Retinal pigment epithelial cell (primary cell): ENCODE measurements around the gene B3GNT9.
A peak's percentile ranks its signal among the peaks of the same experiment; 100 is the strongest.

Experiments used
- DNase-seq: peaks from one replicate; pipeline ENCODE4 v3.0.0-alpha.2; 2010; ENCODE audit warnings: low read depth
- H3K4me3 ChIP-seq: 2 replicates; pipeline ENCODE4 v1.5.1; 2011; ENCODE audit warnings: mild to moderate bottlenecking, low read length, control low read depth, moderate library complexity
- CTCF ChIP-seq: conservative IDR thresholded peaks from 2 replicates; pipeline ENCODE4 v1.5.1; 2011; ENCODE audit warnings: low read depth, low read length, control low read depth, inconsistent platforms

Gene B3GNT9

GRCh38 chr16:67163164-67163998, 12.6 kb upstream of the B3GNT9 start:
- peak overlapping the region; percentile 20 for H3K4me3 ChIP-seq
- DNase-seq, result no peak
- no peak for TF ChIP-seq CTCF

GRCh38 chr16:67162506-67163163, 11.8 kb upstream of the B3GNT9 start:
- H3K4me3 ChIP-seq, result no peak overlapping the region
- no peak for TF ChIP-seq CTCF
- DNase-seq, result no peak

DNA sequence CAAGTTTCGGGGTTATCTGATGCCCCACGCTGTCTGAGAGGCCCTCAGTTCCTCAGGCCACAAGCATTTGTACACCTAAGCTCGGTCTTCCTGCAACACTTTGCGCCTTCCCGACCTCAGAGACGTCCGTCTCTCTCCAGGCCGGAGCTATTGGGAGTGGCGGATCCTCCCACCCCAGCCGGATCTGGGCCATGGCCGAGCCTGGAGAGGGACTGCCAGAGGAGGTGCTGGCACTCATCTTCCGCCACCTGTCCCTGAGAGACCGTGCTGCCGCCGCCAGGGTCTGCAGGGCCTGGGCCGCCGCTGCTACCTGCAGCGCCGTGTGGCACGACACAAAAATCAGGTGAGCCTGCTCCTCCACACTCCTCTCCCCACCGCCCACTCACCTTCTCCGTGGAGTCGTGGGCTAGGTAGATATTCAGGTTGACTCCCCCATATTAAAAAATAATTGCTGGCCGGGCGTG, 10.8 kb upstream of the B3GNT9 start:
- no peak overlapping the region for H3K4me3 ChIP-seq
- no peak for TF ChIP-seq CTCF
- no peak for DNase-seq

- no peak for DNase-seq
- H3K4me3 ChIP-seq, result peak overlapping the region; percentile 77
- TF ChIP-seq CTCF, result no peak
These were observed 8.1 kb upstream of the B3GNT9 start for GRCh38 chr16:67158637-67159600.

DNA sequence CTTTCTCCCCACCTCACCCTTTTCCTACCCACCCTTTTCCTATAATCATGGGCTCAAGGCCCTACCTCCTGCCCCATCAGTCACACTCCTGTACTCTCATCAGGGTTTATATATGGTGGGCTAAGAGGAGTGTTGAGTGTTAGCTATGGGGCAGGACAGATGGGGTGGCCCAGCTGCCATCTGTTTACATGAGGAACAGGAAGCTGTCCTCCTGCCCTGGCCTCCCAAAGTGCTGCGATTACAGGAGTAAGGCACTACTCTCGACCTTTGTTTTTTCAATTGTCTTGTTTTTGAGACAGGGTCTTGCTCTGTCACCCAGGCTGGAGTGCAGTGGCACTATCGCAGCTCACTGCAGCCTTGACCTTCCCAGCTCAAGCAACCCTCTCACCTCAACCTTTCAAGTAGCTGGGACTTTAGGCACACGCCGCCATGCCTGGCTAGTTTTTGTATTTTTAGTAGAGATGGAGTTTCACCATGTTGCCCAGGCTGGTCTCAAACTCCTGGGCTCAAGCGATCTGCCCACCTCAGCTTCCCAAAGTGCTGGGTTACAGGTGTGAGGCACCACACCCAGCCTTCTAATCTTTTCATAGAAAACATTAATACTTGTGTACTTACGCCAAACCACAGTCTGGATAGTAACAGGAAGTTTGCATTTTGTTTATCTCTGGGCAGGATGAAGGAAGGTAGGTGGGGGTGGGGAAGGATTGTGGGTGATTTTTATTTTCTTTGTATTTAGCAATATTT, 7.3 kb upstream of the B3GNT9 start:
- no peak for DNase-seq
- H3K4me3 ChIP-seq, result no peak overlapping the region
- no peak for TF ChIP-seq CTCF

GRCh38 chr16:67157106-67157748, 6.4 kb upstream of the B3GNT9 start:
- TF ChIP-seq CTCF, result no peak
- no peak for DNase-seq
- no peak overlapping the region for H3K4me3 ChIP-seq
